Stimulated activated CD4-positive, alpha-beta T cell treated with anti-CD3 and anti-CD28 coated beads, Interleukin-4, amount 100 ng/mL, for 4 hours (primary cell): ENCODE measurements around the gene TRIM9.
A peak's percentile ranks its signal among the peaks of the same experiment; 100 is the strongest.
"Not testable (repeated sequence)": the region's sequence is repeated elsewhere in the genome, so short reads cannot be mapped to it uniquely, and the experiment has no call there.

Experiments used
- DNase-seq, 2 experiments: peaks; one replicate each; pipeline ENCODE4 v3.0.0-alpha.2; 2020

The TRIM9 gene

DNA sequence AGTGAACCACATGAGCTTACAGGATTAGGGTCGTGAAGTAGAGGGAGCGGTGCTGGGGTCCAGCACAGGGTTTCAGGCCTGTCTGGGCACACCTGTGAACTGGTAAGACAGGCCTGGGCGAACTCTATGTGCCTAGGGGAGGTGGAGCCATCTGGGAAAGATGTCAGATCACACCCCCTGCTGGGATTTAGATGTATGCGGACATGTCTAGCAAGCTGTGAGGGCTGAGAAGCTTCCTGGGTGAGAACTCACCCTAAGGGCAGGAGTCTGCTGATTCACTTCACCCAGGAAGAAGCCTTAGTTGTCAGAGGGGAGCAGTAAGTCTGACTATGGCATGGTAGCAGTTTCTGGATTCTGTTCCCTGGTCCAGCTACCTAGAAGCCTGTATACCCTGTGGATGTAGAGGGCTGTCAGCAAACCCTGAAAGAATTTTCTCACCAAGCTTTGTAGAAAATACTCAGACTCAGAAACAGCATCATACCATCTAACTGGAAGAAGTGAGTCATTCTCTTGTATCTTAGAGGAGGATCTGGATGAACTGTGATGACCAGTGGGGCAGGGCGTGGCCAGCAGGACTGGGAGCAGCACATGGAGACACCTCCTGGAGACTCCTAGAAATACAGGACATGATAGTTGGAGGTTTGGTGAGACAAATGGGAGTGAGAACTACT lies 139.4 kb downstream of the TRIM9 start:
- DNase-seq: no peak

DNA sequence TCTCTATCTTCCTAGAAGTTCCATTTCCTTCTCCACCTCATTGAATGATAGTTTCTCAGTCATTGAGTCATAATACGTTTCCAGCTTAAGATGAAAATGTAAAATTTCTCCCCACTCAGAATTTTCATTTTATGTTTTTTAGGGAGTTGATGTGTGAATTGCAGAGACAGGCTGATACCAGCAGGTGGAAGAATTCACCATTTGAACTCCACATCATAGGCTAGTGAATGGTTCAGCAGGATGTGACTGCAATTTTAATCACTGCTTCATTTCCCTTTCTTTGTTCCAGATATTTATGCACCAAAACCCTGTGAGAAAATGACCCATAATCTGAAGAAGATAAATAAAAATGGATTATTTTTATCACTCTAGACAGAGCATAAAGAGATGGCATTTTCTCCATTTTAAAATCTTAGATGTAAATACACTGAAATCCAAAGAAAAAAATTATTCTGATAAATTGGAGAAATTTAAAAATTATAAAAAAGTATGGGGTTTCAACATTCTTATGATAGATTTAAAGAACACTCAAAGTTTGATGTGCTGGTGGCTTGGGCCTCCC lies 140.0 kb downstream of the TRIM9 start:
- DNase-seq: no peak

DNA sequence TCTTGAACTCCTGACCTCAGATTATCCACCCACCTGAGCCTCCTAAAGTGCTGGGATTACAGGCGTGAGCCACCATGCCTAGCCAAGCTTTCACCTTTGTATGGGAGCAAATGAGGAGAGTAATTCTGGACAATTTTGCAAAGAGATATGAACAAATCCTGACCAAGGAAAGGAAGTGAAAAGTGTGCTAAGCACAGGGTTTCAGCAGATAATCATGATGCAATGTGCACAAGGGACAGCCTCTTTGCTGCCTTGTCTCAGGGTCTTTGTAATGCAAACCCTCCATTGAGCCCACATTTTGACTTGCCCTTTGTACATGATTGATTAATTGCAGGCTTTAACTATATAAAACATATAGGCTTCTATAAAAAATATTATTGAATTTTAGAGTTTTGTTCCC lies 141.4 kb downstream of the TRIM9 start:
- DNase-seq: no peak

DNA sequence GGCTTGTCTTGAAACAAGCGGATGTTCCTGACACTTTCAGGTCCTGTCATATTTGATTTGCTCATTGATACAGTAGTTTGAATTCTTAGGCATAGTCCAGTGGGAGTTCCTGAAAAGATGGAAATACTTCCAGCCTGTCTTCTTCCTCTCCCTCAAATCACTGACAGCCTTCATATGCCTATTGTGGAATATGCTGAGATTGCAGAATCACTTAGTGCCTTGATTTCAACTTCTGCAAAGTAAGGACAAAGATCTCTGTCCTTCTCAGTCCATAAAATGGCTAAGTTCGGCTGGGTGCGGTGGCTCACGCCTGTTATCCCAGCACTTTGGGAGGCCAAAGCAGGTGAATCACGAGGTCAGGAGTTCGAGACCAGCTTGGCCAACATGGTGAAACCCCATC lies 143.9 kb downstream of the TRIM9 start:
- no peak for DNase-seq

DNA sequence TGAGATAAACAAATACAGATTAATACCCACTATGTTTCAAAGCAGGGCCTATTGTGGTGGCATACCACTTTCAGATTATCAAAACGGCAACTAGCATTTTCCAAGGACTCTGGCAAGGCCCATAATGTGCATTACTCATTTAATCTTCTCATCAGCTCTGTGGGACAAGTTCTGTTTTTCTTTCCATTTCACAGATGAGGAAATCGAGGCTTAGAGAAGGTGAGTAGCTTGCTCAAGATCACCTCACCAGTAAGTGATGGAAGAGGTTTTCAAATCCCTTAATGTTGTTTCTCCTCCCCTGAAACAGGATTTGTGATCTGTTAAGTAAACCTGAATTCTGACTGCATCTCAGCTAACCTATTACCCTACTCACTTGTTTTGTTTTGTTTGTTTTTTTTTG lies 146.7 kb downstream of the TRIM9 start:
- DNase-seq: no peak

DNA sequence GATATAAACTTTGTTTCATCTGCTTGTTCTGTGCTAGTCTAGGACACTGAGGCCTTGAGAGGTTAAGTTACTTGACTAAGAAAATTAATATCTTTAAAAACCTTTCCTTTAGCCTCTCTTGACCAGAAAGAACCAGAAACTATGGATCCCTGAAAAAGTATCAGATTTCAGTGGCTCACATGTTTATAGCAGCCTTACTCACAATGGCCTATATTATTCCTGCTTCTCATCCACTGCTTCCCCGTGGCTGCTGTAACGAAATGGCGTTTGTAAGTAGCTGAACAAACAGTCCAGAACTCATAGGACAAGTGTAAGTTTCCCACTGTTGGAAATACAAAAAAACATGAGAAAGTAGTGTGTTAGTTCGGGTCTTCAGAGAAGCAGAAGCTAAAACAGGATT lies 147.5 kb downstream of the TRIM9 start:
- DNase-seq: no peak

DNA sequence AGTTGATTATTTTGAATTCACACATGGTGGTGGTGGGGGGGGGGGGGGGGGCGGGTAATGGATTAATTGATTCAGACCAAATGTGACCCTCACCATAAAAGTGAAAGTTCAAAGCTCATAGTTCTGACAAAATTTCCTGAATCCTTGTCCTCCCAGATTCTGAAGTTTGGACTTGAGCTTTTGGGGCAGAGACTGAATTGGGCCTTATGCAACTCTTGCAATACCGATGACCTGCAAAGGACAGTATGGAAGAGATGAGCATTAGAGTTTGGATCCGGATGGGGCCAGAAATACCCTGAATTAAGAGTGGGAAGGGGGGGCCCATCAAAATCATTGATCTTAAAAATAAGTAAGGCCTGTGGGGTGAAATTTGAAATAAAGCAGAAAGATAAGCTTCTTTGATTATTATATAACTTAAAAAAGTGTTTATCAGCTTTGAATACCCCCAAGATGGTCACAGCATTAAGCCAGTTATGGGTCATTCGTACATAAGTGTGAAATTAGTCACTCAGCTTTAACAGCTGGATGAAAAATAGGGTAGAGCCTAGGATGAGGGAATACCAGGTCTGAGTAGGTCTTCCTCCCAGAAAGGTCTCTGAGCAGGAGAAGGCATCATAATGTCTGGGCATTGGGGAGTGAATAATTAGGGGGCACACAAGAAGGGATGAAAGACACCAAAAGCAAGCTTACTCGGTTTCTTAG lies 148.5 kb downstream of the TRIM9 start:
- DNase-seq: no peak

DNA sequence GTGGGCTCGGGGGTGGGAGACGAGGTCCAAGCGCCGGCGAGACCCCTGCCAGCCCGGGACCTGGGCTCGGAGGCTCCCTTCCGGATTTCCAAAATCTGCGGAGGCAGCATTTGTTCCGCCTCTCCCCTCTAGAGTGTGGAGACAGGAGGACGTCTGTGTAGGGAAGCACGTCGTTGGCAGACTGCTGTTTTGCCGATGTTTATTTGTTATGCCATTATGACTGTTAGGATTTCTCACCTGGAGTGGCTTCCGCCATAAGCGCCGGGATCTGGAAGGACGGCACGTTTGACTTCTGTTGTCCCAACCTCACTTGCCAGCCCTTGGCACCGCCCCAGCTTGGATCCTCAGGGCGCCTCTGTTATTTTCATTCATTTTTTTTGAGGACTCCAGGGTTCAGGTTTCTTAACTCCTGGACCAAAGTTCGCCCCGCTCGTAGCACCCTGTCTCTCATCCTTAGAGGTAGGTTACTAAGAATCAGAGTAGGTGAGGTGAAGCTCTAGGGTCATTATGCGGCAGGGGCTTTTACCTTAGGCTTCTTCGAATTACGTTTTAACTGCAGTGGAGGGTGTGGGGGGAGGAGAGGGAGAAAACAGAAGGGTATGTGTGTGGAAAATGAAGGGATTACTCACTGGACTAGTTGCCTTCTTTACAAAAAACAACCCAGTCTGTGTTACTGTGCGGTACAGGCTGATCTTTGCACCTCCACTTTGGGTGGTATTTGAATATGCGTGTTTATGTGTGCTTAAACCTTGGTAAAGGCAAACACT lies 150.1 kb downstream of the TRIM9 start:
- no peak for DNase-seq

DNA sequence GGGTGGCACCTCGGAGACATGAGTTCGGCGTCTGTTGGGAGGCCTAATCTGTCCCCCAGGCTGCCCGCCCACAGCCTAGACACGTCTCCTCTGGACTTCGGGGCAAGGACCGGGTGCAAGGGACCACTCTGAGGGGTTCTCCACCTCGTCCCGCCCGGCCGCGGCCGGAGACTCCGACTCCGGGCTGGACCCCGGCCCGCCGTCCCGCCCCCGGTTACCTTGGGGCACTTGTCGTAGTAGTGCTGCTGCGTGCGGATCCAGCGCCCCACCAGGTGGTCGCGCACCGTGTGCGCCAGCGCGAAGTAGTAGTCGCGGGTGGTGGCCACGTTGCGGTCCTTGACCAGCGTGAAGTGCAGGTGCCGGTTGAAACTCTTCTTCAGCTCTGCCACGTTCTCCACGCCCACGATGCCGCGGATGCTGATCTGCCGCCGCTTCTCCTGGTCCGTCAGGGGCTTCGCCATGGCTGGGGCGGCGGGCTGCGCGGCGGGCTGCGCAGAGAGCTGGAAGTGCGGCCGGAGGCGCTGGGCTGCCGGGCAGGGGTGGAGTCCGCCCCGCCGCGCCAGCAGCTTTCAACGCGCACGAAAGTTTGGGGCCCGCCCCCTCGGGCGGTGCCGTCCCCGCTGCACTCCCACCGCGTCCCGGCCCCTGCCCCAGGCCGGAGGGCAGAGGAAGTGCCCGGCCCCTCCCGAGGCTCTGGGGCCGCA lies 150.8 kb downstream of the TRIM9 start, which contains the start of gene PYGL:
PYGL (minus strand) TSS at position 541 of the 704 bp plus-strand sequence; CDS start at position 461, 80 bp downstream.
- DNase-seq: peak; percentile 15 to 21

DNA sequence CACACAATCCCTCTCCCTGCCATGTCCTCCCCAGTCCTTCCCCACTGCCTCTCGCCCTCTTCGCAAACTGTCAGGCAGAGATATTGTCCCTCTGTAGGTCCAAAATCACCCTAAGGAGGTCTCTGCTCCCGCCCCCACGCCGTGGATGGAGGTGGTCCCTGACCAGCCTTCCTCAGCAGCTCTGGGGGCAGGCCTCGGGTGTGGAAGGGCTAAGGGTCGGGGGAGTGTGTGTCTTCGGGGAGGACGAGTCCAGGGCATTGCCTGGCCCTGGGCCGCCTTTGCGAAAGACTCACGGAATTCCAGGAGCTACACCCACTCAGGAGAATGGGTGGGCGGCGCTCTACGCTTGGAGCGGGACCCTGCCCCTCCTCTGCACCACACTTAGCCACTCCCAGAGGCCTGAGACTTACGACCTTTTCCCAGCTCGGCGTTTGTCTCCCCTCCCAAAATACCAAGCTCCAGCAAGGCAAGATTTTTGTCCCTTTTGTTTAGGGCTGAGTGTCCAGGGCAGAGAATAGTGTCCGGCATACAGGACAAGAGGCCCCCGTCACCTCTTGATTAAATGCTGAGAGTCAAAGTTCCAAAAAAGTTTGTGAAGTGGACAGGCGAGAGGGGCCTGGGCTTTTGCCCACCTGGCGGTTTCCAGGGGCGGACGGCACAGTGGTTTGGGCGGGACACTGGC lies 151.5 kb downstream of the TRIM9 start:
- DNase-seq: no peak

DNA sequence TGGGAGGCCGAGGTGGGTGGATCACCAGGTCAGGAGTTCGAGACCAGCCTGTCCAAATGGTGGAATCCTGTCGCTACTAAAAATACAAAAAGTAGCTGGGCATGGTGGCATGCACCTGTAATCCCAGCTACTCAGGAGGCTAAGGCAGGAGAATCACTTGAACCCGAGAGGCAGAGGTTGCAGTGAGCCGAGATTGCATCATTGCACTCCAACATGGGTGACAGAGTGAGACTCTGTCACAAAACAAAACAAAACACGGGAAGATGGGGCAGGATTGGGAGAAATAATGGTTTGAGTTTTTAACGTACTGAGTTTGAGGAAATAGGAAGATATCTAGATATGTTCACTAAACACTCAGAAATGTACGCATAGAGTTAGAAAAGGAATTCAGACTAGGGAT lies 153.3 kb downstream of the TRIM9 start:
- DNase-seq: not testable (repeated sequence)

DNA sequence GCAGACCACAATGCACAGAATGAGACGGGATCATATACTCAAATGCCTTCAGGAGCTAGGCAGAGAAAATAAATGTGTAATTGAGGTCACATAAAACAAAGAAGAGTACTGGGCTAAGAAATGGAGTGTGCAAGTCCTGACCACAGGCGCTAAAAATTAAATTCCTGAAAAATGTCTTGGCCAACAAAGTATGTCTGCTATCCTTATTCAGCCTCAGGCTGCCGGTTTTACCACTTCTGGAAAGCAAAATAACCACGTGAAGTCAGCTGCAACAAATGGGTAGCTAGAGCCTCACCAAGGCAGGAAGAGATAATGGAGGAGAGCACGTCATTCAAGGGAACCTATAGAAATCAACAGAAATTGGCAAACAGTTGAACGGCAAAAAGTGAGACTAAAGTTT lies 153.8 kb downstream of the TRIM9 start:
- DNase-seq: no peak

DNA sequence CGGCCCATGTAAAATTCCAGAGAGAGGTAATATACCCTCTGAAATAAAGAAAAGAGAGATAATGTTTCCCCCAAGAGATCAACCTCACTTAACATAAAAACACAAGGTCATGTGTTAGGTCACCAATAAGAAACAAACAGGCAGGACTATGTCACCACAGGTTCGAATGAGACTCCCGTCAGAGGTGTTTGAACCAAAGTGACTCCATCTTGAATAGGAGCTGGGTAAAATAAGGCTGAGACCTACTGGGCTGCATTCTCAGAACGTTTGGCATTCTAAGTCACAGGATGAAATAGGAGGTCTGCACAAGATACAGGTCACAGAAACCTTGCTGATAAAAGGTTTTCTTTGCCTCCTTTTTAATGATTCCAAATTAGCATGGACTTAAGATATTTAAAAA lies 157.1 kb downstream of the TRIM9 start:
- no peak for DNase-seq

DNA sequence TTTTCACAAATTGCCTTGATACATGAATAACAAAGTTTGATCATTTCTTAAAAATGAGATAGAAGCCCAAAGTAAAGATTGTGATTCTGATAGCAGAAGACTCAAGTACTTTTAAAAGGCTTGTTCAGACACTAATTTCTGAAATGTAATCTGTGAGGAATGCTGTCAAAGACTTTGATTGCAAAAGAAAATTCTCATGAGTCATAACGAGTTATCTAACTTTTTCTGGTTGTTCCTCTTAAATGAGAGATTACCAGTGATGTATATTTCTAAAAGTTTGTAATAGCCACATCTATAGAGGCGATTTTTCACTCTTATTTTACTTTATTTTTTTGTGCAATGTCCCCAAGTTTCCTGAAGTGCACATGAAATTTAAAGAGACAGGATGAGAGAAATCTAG lies 157.6 kb downstream of the TRIM9 start:
- DNase-seq: no peak

DNA sequence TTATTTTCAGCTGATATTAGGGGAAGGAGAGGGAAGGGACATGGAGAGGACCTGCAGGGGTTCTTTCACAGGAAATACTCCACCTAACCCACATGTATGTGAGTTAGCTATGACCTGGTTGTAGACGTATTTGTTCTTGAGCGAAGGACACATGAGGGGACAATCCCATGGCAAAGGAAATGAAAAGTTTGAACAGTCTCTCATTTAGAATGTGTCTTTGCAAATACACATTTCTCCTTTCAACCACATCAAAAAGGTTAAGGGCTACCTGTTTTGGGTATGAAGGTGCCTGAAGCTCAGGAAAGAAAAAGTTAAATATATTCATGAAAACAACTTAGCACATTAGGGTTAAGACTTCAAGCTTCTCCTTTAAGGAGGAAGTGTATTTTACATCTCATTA lies 158.0 kb downstream of the TRIM9 start:
- DNase-seq: no peak

DNA sequence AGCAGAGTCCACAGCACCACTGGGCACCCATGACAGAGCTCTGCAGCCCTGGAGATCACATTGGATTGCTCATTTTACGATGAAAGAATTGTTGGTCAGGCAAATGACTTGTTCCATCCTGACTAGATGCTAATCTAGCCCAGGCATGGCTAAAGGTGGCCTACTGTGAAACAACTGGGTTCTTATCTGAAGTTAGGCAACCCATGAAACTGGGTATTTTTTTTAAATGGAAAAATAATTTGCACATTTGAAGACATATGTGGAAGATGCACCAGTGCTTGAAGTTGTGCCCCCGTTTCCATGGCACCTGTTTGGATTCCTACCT lies 158.9 kb downstream of the TRIM9 start:
- no peak for DNase-seq

DNA sequence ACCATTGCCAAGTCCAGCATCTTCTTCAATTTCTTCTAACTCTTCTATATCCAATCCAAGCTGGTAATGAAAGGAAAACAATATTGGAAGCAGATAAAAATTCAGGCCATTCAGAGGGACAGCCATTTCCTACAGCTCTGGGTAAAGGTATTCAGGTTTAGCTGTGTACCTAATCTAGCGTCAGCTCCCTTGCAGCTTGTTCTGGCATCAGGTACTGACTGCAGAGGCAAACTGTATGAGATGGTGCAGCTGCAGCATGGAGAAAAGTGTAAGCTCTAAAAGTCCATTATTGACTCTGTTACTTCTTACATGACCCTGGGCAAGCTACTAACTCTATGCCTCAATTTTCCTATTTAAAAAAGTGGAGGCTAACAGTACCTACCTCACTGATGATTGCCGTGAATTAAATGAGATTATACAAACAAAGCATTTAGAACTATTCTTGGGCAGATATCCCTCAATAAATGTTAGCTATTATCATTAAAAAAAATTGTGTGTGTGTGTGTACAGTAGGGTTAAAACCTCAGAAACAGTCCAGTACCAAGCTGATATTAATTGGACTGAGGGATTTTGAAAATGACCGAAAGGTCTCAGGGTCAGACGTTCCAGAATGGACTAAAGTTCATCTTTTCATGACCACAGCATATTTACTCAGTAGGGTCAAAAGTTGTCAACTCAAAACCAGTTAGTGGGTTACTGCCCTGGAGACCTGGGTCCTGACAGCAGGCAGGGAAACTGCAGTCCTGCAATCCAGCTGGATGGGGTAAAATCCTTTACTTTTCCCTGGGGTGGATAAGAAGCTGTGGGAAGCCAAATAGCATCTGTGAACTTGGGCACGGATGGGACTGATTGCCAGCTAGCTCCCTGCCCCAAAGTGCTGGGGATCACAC lies 159.5 kb downstream of the TRIM9 start:
- no peak for DNase-seq

DNA sequence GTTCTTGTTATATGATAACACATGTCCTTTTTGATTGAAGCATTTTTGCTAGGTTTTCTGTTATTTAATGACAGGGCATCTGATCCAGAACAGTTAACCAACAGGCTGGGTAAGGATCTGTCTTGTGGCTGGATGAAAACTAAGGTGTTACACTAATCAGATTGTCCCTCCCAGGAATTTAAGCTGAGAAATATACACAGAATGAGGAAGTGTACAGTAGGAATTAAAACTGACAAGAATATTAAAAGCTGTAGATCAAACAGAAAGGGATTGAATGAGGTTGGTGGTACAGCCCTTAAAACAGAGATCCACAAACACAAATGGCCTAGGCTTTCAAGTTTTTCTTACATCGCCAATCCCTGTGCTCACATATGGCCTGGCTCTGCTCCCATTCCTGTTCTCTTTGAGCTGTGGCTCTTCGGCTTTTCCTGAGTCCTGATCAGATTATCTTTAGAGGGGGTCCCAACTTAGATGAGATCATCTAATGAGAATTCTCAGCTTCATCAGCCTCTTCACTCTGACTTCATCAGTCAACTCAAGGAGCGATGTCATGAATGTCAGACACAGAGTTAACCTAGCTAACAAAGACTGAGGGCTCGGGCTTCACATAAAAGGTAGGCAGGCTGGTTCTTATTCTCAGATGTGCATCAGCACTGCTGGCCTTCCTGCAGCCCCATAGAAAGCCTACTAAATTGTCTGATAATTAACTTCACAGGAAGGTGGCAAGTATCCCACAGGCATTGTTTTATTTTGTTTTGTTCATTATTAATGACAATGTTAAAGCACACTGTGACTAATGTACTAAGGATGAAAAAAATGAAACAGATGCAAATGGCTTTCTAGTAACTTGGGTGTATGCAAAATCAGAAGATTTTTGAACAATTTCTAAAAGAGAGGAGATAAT lies 162.1 kb downstream of the TRIM9 start:
- DNase-seq: no peak

DNA sequence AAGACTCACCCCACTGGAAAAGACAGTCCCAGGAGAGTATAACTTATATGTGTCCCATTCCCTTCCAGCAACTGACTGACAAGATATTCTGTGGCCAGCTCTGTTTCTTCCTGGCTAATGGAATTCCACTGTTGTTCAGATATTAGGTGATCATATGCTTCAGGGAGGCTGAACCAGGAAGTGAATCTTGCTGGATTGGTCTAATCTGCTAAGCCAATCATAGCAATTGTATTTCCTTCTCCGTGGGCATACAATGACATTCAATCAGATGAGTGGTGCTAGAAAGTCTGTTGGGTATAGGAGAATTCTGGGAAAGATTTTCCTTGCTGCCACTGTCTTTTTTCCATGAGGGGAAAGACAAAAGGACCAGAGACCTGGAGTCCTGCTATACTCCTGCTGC lies 162.7 kb downstream of the TRIM9 start:
- DNase-seq: no peak

DNA sequence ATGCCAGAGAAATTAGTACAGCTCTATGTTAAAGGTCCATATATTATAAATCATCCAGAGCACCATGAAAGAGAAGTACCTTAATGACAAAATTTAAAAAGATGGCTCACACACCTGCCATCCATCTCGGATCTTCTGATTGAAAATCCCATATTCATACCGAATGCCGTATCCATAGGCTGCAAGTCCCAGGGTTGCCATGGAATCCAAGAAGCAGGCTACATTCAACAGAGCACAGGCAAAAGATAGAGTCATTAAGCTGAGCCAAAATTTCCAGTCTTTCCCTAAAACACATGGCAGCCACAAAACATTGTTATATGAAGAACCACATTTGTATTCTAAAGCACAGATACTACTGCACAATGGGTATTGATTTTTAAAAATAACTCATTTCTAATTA lies 163.3 kb downstream of the TRIM9 start:
- DNase-seq: no peak
